Measurements from ENCODE around the gene LAMTOR4.
"Not testable (repeated sequence)": the region's sequence is repeated elsewhere in the genome, so short reads cannot be mapped to it uniquely, and the experiment has no call there.

Gene LAMTOR4

GRCh38 chr7:100170101-100170897 lies 21.6 kb downstream of the LAMTOR4 start:
- no peak for DNase-seq (ENCODE audit: low spot score)

GRCh38 chr7:100171087-100171681 lies 22.5 kb downstream of the LAMTOR4 start:
- no peak for DNase-seq (ENCODE audit: low spot score)
- no peak for FAIRE-seq

More at GRCh38 chr7:100170101-100170897, 21.6 kb downstream of the LAMTOR4 start:
- no peak for FAIRE-seq

- DNase-seq (ENCODE audit: low spot score) (no peak), FAIRE-seq (no peak)
Measured at GRCh38 chr7:100171840-100172239, 23.1 kb downstream of the LAMTOR4 start.

GRCh38 chr7:100173806-100174495 lies 25.2 kb downstream of the LAMTOR4 start:
- FAIRE-seq (no peak), DNase-seq (ENCODE audit: low spot score) (no peak)

- FAIRE-seq (no peak), DNase-seq (ENCODE audit: low spot score) (no peak)
Measured at GRCh38 chr7:100174582-100174981, 25.9 kb downstream of the LAMTOR4 start.

GRCh38 chr7:100175296-100175935 lies 26.7 kb downstream of the LAMTOR4 start:
- DNase-seq (ENCODE audit: low spot score) (no peak), FAIRE-seq (no peak)

- FAIRE-seq: no peak
- DNase-seq (ENCODE audit: low spot score): no peak
Measured at GRCh38 chr7:100176096-100177044, 27.7 kb downstream of the LAMTOR4 start.

GRCh38 chr7:100177045-100178001 lies 28.6 kb downstream of the LAMTOR4 start, which contains the start of the genes GPC2 and STAG3:
Gene GPC2 (minus strand): TSS chr7:100177381. CDS start chr7:100177199, 182 bp downstream.
Gene STAG3 (plus strand): TSS chr7:100177918. CDS start chr7:100180557, 2,639 bp downstream.
- FAIRE-seq: peak; percentile 85
- peak; percentile 84 for DNase-seq (ENCODE audit: low spot score)

GRCh38 chr7:100180084-100180483 lies 31.4 kb downstream of the LAMTOR4 start:
- not testable (repeated sequence) for DNase-seq (ENCODE audit: low spot score); FAIRE-seq

- not testable (repeated sequence) for DNase-seq (ENCODE audit: low spot score); FAIRE-seq
Measured at GRCh38 chr7:100182616-100183015, 33.9 kb downstream of the LAMTOR4 start.

GRCh38 chr7:100183090-100183489 lies 34.4 kb downstream of the LAMTOR4 start:
- not testable (repeated sequence) for DNase-seq (ENCODE audit: low spot score); FAIRE-seq

- FAIRE-seq (no peak), DNase-seq (ENCODE audit: low spot score) (no peak)
Measured at GRCh38 chr7:100185726-100186125, 37.0 kb downstream of the LAMTOR4 start.

GRCh38 chr7:100189061-100189460 lies 40.3 kb downstream of the LAMTOR4 start:
- FAIRE-seq (no peak), DNase-seq (ENCODE audit: low spot score) (no peak)

- peak; percentile 74 for FAIRE-seq
- DNase-seq (ENCODE audit: low spot score): peak; percentile 21
Measured at GRCh38 chr7:100190048-100190711, 41.5 kb downstream of the LAMTOR4 start.

GRCh38 chr7:100191775-100192174 lies 43.1 kb downstream of the LAMTOR4 start:
- FAIRE-seq (no peak), DNase-seq (ENCODE audit: low spot score) (no peak)

GRCh38 chr7:100192281-100192862 lies 43.7 kb downstream of the LAMTOR4 start:
- not testable (repeated sequence) for FAIRE-seq; DNase-seq (ENCODE audit: low spot score)

GRCh38 chr7:100192969-100193368 lies 44.3 kb downstream of the LAMTOR4 start:
- no peak for FAIRE-seq

GRCh38 chr7:100195222-100195621 lies 46.5 kb downstream of the LAMTOR4 start:
- DNase-seq (ENCODE audit: low spot score) (no peak), FAIRE-seq (no peak)

More at GRCh38 chr7:100192969-100193368, 44.3 kb downstream of the LAMTOR4 start:
- DNase-seq (ENCODE audit: low spot score): no peak

Data from RCC 7860 (cell line).